HG02610 (cell line): ENCODE data around the gene C7orf57.
A peak's percentile ranks its signal among the peaks of the same experiment; 100 is the strongest.
"Not testable (repeated sequence)": the region's sequence is repeated elsewhere in the genome, so short reads cannot be mapped to it uniquely, and the experiment has no call there.

Experiments used
- ATAC-seq: cut with Tn5 transposase; IDR thresholded peaks from one replicate; pipeline ENCODE4 v1.9.1; 2021; ENCODE audit warnings: mild to moderate bottlenecking, moderate library complexity; ENCODE audit not compliant: unreplicated experiment

C7orf57 gene

DNA sequence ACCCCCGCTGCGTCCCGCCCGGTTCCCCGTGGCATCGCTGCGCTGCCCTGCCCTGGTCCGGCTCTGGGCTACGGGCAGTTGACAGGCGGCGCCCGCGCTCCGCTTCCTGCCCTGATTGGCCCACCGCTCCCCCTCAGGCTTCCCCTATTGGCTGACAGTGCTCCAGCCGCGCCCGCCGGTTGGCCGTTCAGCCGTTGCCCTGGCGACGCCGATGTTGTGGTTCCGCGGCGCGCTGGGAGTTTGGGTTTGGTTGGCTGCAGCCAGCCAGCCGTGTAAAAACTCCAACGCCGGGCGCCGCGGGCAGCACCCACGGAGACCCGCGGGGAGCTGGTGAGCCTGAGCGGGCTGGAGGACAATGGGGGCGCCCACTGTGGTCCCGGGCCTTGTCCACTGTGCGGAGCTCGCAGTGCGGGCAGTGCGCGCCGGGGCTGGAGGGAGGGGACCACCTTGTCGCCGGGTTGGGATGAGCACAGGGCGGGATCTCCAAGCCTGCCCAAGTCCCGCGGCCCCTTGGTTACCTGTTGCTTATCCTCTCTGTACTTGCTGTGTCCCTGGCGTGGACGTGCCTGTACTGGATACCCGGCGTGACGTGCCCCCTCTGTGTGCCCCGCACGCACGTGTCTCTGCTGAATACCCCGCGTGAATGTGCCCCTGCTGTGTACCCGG is at the start of gene C7orf57:
TSS of gene C7orf57 (plus strand) at position 243 of the 666 bp plus-strand sequence. CDS start 766 bp downstream, outside the sequence.
- ATAC-seq = peak; percentile 99

DNA sequence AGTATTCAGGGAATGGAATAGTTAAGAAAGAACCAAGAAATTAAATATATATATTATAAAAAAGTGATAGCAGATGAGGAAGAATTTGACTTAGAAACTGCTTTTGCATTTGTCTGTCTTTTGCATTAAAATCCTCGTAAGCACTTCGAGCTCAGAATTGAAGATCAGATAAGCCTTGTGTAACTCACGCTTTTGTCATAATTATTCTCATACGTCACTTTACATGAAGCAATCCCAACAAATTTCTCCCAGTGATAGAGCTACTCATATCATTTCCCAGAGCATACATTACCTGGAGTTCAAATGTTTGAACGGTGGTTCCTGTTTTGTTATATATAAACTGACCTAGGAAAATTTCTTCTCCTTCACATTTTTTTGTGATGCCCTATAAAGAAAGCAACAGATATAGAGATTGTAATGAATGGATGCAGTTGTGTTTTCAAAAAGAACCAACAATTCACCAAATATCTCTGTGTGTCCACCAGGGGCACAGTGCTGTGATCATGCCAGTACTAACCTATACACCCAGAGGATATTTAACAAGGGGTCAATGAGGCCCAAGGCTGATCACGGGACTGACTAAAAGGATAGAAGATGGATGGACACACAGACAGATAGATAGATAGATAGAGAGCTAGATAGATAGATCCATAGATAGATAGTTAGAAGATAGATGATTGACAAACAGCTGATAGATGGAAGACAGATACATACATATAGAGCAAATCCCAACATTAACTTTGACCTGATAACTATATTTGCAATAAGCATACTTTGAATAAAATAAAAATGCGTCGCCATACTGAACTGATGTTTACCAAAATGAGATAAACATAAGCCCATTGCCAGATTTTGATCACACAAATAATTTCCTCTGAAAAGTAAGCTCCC is 46.6 kb upstream of the C7orf57 start:
- no peak for ATAC-seq

DNA sequence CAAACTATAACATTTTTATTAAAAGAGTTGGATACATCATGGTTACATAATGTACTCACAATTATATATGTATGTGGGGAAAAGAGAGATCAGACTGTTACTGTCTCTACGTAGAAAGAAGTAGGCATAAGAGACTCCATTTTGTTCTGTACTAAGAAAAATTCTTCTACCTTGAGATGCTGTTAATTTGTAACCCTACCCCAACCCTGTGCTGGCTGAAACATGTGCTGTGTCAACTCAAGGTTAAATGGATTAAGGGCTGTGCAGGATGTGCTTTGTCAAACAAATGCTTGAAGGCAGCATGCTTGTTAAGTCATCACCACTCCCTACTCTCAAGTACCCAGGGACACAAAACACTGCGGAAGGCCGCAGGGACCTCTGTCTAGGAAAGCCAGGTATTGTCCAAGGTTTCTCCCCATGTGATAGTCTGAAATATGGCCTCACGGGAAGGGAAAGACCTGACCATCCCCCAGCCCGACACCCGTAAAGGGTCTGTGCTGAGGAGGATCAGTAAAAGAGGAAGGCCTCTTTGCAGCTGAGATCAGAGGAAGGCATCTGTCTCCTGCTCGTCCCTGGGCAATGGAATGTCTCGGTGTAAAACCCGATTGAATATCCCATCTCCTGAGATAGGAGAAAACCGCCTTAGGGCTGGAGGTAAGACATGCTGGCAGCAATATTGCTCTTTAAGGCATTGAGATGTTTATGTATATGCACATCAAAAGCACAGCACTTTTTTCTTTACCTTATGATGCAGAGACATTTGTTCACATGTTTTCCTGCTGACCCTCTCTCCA is 45.5 kb upstream of the C7orf57 start:
- ATAC-seq = not testable (repeated sequence)

DNA sequence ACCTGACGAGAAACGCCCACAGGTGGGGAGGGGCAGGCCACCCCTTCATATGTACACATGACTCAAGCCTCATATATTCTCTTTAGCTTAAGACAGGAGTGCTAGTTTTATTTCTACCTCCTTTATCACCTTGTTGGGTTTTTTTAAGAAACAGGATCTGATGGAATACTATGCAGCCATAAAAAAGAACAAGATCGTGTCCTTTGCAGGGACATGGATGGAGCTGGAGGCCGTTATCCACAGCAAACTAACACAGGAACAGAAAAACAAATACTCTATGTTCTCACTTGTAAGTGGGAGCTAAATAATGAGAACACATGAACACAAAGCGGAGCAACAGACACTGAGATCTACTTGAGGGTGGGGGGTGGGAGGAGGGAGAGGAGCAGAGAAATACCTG is 44.8 kb upstream of the C7orf57 start:
- ATAC-seq = no peak

DNA sequence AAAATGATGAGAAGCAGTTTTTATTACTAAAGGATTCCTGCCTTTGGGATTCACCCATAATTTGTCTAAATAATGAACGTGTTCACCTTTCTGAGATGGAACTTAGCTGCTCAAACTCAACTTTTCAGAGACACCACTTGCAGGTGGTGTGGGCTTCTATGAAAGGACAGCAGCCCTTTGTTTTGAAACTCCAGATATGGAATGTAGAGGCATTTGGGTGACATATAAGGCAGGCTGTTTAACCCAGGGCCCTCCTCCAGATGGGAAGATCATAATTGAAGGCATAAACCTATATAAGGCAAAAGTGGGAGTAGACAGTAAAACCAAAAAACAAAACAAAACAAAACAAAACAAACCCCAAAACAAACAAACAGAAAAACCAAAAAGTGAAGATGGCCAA is 44.1 kb upstream of the C7orf57 start:
- ATAC-seq = no peak

DNA sequence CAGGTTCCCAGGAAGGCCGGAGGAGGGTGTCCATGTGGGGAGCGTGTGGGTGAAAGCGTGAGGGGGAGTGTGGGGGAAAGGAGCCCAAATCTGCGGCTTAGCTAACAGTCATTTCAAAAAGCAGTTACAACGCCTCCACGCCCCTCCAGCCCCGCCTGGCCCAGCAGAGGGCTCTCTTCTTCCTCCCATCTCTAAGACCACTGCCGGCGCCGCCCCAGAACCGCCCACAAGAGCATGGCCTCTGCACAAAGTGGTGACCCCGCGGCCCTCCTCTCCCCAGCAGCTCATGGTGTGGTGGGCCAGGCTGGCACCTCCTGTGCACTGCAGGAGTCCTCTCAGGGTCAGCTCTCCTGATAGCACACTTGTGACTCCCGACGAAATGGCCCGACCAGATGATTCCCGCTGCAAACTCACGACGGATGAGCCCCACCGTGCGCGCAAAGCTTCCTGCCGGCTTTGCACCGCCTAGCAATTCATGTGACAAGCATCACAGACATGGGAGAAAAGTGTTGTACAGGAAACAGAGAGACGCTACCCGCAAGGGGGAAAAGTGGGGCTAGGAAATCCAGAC is 43.5 kb upstream of the C7orf57 start:
- ATAC-seq = peak; percentile 100

DNA sequence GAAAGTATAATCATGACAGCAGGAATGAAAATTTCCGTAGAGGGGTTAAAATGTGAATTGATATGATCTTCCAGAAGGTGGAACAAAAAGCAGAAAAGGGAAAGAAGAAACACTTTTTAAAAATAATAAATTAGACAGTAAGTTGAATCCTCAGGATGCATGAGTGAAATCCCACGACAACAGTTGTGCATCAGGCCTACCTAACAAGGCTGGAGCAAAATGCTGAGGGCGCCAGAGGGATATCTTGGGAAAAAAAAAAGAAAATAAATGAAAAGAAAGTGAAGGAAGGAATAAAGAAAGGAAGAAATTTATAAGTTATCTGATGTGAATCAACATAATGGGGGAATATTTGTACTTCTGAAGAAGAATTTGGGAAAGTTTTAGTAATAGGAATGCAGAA is 42.9 kb upstream of the C7orf57 start:
- ATAC-seq = no peak

DNA sequence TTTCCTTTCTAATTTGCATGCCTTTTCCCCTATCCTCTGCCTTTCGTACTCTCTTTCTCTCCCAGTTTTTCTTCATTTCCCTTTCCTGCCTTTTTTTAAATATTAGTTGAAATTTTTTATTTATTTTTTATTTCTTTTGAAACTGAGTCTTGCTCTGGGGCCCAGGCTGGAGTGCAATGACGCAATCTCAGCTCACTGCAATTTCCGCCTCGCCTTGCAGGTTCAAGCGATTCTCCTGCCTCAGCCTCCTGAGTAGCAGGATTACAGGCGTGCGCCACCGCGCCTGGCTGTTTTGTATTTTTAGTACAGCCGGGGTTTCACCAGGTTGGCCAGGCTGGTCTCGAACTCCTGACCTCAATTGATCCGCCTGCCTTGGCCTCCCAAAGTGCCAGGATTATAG is 35.9 kb upstream of the C7orf57 start:
- no peak for ATAC-seq

DNA sequence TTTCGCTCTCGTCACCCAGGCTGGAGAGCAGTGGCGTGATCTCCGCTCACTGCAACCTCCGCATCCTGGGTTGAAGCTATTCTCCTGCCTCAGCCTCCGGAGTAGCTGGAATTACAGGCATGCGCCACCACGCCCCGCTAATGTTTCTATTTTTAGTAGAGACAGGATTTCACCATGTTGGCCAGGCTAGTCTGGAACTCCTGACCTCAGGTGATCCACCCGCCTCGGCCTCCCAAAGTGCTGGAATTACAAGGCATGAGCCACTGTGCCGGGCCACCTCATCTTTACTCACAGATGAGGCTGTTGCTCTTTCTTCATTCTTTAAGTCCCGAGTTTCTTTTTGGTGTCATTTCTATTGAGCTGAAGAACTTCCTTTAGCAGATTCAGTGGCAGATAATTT is 35.2 kb upstream of the C7orf57 start:
- ATAC-seq = not testable (repeated sequence)

DNA sequence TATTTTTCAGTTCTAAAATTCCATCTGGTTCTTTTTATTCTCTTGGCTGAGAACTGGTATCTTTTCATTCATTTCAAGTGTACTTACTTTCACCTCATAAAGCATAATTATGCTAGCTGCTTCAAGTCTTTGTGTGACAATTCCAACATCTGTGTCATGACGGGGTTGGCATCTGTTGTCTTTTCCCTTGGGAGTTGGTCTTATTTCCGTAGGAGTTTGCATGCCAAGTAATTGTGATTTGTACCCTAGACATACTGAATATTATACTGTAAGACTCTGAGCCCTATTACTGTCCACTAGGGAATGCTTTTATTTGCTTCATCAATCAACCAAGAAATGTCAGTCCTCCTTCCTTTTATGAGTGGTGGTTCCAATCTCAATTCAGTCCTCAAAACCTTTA is 31.3 kb upstream of the C7orf57 start:
- ATAC-seq = no peak

DNA sequence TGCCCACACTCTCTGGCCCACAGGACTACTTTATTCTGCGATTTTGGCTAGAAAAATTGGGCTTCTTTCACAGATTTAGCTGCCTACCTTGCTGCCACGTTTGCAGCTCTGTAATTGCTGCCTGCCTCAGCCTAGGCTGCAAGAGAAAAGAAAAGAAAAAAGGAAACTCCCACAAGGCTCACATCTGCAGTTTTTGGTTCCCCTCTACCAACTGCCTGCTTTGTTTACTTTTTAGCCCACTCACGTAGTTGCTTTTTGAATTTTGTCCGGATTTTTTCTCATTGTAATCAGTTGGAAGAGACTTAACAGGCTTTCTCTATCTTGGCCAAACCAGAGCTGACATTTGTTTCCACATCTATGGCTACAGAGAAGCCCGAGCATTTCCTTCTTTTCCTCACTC is 30.7 kb upstream of the C7orf57 start:
- no peak for ATAC-seq

DNA sequence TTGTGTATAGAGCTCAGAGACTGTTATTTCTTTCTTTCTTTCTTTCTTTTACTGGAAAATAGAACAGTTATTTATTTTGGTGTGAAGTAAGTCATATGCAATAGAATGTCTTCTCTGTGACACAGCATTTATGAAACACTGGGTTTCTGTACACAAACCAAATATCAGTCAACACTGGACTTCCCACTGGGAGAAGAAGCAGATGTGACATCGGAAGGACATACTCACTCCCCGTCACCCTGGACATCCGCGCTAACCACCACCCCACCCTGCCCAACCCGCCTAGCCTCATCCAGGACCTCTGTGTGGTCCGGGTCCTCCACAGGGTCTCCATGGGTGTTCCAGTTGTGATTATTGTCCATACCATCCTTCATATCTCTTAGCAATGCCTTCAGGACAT is 28.5 kb upstream of the C7orf57 start:
- no peak for ATAC-seq

DNA sequence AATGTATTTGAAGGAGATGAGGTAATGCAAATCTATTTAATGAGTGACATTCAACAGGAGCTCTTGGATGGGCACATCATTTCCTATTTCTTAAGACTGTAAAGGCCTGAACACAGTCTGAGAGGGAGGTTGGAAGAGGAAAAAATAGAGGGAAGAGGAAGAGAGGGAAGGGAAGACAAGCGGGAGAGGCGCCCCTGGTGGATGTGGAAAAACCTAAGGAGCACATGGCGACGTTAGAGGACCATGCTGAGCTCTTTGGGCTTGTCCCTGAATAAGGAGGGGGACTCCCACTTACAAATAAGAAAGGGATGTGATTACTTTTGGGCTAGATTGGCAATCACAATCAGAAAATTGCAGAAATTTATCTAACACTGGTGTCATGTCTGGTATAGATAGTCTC is 26.1 kb upstream of the C7orf57 start:
- ATAC-seq = no peak

DNA sequence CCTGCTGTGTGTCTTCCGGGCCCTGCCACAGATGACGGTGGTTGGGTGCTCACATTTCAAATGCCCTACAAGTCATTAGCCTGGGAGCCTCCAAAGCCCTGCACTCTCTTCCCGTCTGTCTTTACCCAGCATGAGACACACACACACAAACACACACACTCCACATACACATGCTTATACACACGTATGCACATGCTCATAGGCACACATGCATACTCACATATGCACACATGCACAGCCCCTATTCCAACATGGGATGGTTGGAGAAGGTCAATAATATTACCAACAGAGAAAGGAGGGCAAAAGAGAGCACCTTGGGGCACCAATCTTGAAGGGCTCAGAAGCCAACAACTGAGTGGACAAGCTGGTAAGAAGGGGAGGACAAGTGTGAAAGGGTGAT is 25.4 kb upstream of the C7orf57 start:
- no peak for ATAC-seq

DNA sequence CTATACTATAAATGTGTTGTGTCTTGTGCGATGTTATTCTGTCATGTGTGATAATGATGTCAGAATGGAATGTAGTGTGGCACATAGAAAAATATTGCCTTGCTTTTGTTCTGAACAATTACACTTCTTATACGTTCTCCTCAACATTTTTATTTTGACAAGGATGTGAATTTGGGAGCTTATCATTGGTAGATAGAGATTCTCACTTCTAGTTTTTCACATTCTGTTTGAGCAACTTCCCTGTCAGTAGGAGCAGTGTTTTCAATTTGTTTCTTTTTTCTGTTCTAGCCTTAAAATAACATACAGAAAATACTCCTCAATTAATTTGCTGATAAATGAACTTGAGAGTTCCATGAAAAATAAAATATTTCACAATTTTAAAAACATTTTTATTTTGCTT is 24.0 kb upstream of the C7orf57 start:
- no peak for ATAC-seq

DNA sequence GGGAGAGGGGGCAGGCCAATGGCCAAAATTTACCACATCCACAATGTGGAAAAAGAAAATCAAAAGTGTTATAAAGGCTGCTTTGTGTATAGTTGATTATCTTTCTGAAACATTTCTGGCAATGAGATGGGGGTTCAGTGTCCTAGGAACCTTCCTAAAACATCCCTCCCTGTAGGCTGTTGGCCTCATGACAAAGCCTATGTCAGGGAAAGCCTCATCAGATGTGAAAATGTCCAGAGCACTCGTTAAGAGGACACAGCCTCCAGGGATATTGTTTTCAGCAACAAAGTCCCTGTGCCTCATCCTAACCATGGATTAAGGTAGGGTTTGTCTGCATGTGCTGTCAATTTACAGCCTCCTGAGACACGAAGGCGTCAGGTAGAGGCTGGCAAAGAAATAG is 23.4 kb upstream of the C7orf57 start:
- ATAC-seq = no peak

DNA sequence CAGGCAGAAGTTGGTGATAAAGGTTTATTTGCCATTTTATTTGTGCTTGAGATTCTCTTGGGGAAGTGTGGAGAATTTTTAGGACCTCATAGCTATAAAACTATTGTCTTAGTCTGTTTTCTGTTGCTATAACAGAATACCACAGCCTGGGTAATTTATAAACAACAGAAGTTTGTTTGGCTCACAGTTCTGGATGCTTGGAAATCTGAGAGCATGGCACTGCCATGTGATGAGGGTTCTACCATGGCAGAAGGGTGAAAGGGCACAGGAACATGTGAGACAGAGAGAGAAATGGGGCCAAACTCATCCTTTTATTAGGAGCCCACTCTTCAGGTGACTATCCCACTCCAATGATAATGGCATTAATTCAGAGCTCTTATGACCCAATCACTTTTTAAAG is 18.7 kb upstream of the C7orf57 start:
- no peak for ATAC-seq

DNA sequence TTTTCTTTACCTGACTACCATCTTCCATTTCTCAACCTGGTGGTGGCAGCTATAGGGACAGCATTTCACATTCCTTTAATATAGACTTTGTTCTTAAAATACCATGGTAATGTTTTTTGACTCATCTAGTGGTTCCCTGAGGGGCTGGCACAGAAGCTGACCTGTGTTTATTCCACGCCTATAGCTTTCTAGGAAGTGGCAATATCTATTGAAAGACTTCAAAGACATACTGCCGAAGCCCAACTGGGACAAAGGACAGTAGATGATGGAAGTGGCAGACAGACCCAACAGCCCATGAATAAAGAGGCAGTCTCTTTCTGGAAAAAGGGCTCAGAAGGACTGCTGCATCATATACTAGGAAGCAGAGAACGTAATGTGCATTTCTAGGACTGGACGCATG is 17.7 kb upstream of the C7orf57 start:
- ATAC-seq = no peak

DNA sequence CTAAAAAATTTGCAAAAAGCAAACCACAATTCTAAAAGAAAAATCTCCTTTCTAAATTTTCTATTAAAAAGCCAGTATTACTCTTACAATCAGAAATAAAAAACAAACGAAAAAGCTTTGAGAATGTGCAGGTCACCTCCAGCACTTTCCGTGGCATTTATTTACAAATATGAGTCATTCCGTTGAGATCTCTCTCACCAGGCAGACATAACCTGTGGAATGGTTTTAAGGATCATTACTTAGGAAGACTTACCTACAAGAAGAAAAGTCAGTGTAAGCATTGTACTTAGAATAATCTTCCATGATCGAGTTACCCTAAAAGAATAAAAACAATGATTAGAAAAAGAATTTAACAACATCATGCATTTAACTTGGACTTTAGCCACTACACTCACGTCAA is 9.7 kb upstream of the C7orf57 start:
- ATAC-seq = no peak

DNA sequence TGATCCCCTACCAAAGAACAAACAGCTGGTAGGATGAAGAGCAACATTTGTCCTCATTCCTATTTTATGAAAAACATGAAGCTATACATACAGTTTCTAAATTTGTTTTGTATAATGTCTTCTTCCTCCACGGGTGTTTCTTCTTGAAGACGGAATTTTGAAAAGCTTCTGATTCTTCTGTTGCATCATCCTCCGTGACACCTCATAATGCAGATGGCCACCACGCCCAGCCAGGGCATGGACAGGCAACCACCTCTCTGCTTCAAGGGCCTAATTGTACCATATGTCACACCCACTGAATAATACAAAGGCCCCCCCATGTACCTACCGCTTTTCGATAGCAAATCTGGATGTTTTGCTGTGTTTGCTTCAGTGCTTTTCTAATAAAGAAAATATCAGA is 6.4 kb upstream of the C7orf57 start, which contains the start of gene SUN3:
TSS of gene SUN3 (minus strand) at position 170 of the 400 bp plus-strand sequence. CDS start at position 1, 169 bp downstream.
- no peak for ATAC-seq

DNA sequence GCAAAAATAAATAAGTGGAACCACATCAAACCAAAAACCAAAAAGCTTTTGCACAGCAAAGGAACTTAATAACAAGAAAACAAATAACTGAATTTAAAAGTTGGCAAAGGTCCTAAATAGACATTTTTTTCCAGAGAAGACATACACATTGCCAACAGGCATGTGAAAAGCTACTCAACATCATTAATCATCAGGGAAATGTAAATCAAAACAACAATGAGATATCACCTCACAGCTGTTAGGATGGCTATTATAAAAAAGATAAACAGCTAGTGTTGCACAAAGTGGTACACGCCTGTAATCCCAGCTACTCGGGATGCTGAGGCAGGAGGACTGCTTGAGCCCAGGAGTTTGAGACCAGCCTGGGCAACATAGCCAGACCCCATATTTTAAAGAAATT is 4.2 kb upstream of the C7orf57 start:
- ATAC-seq = no peak
